HepG2 (cell line): Measurements from ENCODE around the gene PSME3IP1. TPM values are rescaled to one million over a fixed set of nuclear protein-coding genes. Genes with fewer than 3 reads are reported as not detected.
A peak's percentile ranks its signal among the peaks of the same experiment; 100 is the strongest.

ENCODE experiments used
- FLYWCH1 ChIP-seq: sonication (generic); formaldehyde crosslinking; IDR thresholded peaks from 2 replicates; pipeline ENCODE4 v1.8.1; 2023; ENCODE audit warnings: mild to moderate bottlenecking, missing genetic modification reagents
- GZF1 ChIP-seq: sonication (generic); formaldehyde crosslinking; IDR thresholded peaks from 2 replicates; pipeline ENCODE4 v1.5.1; 2020; ENCODE audit warnings: mild to moderate bottlenecking, missing genetic modification reagents
- HNRNPK ChIP-seq: fragments of 200-400 bp; formaldehyde crosslinking; IDR thresholded peaks from 2 replicates; pipeline ENCODE4 v1.6.1; 2018; ENCODE audit warnings: low read length, low read depth, moderate library complexity, mild to moderate bottlenecking; ENCODE audit not compliant: poor library complexity, severe bottlenecking
- MIER2 ChIP-seq: IDR thresholded peaks from 2 replicates; pipeline ENCODE4 v1.6.1; 2016; ENCODE audit warnings: missing biosample characterization, missing genetic modification reagents
- MYNN ChIP-seq: sonication (generic); formaldehyde crosslinking; IDR thresholded peaks from 2 replicates; pipeline ENCODE4 v1.4.0; 2020; ENCODE audit warnings: mild to moderate bottlenecking, low read depth, missing genetic modification reagents
- NAIF1 ChIP-seq: sonication (generic); formaldehyde crosslinking; IDR thresholded peaks from 2 replicates; pipeline ENCODE4 v1.5.0; 2020; ENCODE audit warnings: mild to moderate bottlenecking, missing genetic modification reagents, borderline replicate concordance
- NKX3-1 ChIP-seq: sonication (generic); formaldehyde crosslinking; IDR thresholded peaks from 2 replicates; pipeline ENCODE4 v1.5.0; 2020; ENCODE audit warnings: missing genetic modification reagents
- SMARCC2 ChIP-seq: fragments of 450-650 bp; IDR thresholded peaks from 2 replicates; pipeline ENCODE4 v1.6.1; 2017; ENCODE audit warnings: antibody characterized with exemption, mild to moderate bottlenecking
- SMYD3 ChIP-seq: sonication (generic); formaldehyde crosslinking; IDR thresholded peaks from 2 replicates; pipeline ENCODE4 v1.8.1; 2023; ENCODE audit warnings: mild to moderate bottlenecking, missing genetic modification reagents
- TAF15 ChIP-seq: fragments of 200-400 bp; formaldehyde crosslinking; IDR thresholded peaks from one replicate; pipeline ENCODE4 v1.6.1; 2018; ENCODE audit warnings: mild to moderate bottlenecking, low read depth, low read length; ENCODE audit not compliant: poor library complexity, severe bottlenecking
- TMF1 ChIP-seq: sonication (generic); formaldehyde crosslinking; IDR thresholded peaks from 2 replicates; pipeline ENCODE4 v1.8.1; 2022; ENCODE audit warnings: low read depth, missing genetic modification reagents
- ZNF660 ChIP-seq: sonication (generic); formaldehyde crosslinking; IDR thresholded peaks from 2 replicates; pipeline ENCODE4 v1.5.1; 2020; ENCODE audit warnings: mild to moderate bottlenecking, low read depth, missing genetic modification reagents, borderline replicate concordance
- ZNF678 ChIP-seq: sonication (generic); formaldehyde crosslinking; IDR thresholded peaks from 2 replicates; pipeline ENCODE4 v1.4.0; 2020; ENCODE audit warnings: mild to moderate bottlenecking, missing genetic modification reagents
- ZNF75D ChIP-seq: sonication (generic); formaldehyde crosslinking; IDR thresholded peaks from 2 replicates; pipeline ENCODE4 v1.8.1; 2023; ENCODE audit warnings: missing genetic modification reagents, mild to moderate bottlenecking, borderline replicate concordance
- ZNF83 ChIP-seq: sonication (generic); formaldehyde crosslinking; IDR thresholded peaks from 2 replicates; pipeline ENCODE4 v1.4.0; 2020; ENCODE audit warnings: missing genetic modification reagents, mild to moderate bottlenecking, borderline replicate concordance
- ZNF841 ChIP-seq: sonication (generic); formaldehyde crosslinking; IDR thresholded peaks from 2 replicates; pipeline ENCODE4 v1.8.1; 2023; ENCODE audit warnings: missing genetic modification reagents, borderline replicate concordance
- ZNF878 ChIP-seq: sonication (generic); formaldehyde crosslinking; IDR thresholded peaks from 2 replicates; pipeline ENCODE4 v1.8.1; 2023; ENCODE audit warnings: mild to moderate bottlenecking, missing genetic modification reagents, moderate library complexity
- ZSCAN21 ChIP-seq: sonication (generic); formaldehyde crosslinking; IDR thresholded peaks from 2 replicates; pipeline ENCODE4 v1.8.0; 2022; ENCODE audit warnings: mild to moderate bottlenecking, missing genetic modification reagents, moderate library complexity, borderline replicate concordance
- polyA plus RNA-seq, 8 experiments: library from polyadenylated mRNA; depleted of rRNA in 3 of 8; stranded (reverse) in 7 of 8; unstranded in 1 of 8; fragments of >200 nt; fragmentation: Illumina TruSeq in 4 of 8; extraction: Trizol in 4 of 8; gene quantifications; 2 replicates each; pipeline versions ENCODE4 v1.2.1 to v1.2.3, GENCODE V29; 2011 to 2016; ENCODE audit warnings: low read depth in 4 of 8, missing spikeins in 1 of 8, mixed read lengths in 1 of 8; ENCODE audit not compliant: insufficient read depth in 1 of 8
- total RNA-seq, 5 experiments: library from RNA; depleted of rRNA; stranded (reverse); fragments of >200 nt; fragmentation: Illumina TruSeq; extraction: Trizol; gene quantifications; 2 replicates each; pipeline ENCODE4 v1.2.3, GENCODE V29; 2016; ENCODE audit warnings: low read depth in 1 of 5
- TF ChIP-seq, protein P1 (sequence below): sonication (generic); formaldehyde crosslinking; IDR thresholded peaks from 2 replicates; pipeline ENCODE4 v1.9.0; 2021; ENCODE audit warnings: missing genetic modification reagents, borderline replicate concordance
- TF ChIP-seq, protein P2 (sequence below): sonication (generic); formaldehyde crosslinking; IDR thresholded peaks from 2 replicates; pipeline ENCODE4 v1.4.0; 2020; ENCODE audit warnings: mild to moderate bottlenecking, missing genetic modification reagents

The PSME3IP1 gene
- total and polyA plus RNA-seq, 2 of the 13 experiments (the other 11 are each of a cell fraction or from before 2014, with no cell fraction given) = 90.8 to 99.8 TPM

DNA sequence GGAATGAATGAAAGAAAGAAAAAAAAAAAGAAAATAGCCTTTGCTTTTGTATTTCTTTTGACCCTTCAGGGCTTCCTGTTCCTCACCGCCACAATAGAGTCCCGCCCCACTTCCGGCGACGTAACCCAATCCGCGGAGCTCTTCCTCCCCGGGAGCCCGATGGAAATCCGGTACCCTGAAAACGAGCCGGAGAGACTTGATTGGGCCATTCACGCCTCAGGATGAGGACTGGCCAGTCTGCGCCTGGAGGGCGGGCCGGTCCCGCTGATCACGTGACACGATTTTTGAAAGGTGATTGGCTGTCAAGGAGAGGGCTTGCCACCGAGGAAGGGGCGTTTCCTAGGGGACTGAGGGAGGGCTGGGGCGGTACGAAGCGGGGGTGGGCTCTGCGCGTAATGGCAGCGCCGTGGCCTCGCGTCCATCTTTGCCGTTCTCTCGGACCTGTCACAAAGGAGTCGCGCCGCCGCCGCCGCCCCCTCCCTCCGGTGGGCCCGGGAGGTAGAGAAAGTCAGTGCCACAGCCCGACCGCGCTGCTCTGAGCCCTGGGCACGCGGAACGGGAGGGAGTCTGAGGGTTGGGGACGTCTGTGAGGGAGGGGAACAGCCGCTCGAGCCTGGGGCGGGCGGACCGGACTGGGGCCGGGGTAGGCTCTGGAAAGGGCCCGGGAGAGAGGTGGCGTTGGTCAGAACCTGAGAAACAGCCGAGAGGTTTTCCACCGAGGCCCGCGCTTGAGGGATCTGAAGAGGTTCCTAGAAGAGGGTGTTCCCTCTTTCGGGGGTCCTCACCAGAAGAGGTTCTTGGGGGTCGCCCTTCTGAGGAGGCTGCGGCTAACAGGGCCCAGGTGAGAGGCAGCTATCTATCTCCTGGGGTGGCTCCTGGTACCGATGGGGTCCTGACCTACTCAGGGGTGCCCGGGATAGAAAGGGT, at the start of gene PSME3IP1, which contains the start of gene RSPRY1 (continued):
- TF ChIP-seq, protein P1, sequence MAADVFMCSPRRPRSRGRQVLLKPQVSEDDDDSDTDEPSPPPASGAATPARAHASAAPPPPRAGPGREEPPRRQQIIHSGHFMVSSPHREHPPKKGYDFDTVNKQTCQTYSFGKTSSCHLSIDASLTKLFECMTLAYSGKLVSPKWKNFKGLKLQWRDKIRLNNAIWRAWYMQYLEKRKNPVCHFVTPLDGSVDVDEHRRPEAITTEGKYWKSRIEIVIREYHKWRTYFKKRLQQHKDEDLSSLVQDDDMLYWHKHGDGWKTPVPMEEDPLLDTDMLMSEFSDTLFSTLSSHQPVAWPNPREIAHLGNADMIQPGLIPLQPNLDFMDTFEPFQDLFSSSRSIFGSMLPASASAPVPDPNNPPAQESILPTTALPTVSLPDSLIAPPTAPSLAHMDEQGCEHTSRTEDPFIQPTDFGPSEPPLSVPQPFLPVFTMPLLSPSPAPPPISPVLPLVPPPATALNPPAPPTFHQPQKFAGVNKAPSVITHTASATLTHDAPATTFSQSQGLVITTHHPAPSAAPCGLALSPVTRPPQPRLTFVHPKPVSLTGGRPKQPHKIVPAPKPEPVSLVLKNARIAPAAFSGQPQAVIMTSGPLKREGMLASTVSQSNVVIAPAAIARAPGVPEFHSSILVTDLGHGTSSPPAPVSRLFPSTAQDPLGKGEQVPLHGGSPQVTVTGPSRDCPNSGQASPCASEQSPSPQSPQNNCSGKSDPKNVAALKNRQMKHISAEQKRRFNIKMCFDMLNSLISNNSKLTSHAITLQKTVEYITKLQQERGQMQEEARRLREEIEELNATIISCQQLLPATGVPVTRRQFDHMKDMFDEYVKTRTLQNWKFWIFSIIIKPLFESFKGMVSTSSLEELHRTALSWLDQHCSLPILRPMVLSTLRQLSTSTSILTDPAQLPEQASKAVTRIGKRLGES (CRISPR knock-in tag) = no peak
- TF ChIP-seq ZNF75D (CRISPR knock-in tag) (no peak), NAIF1 (CRISPR knock-in tag) (no peak), ZSCAN21 (CRISPR knock-in tag) (peak; percentile 60; the same call in 1 of the 2 replicates), MYNN (CRISPR knock-in tag) (no peak; the same call in 1 of the 2 replicates), TAF15 (no peak), SMYD3 (CRISPR knock-in tag) (no peak; the same call in 1 of the 2 replicates), ZNF878 (CRISPR knock-in tag) (peak; percentile 60; the same call in 1 of the 2 replicates), SMARCC2 (no peak), ZNF841 (CRISPR knock-in tag) (no peak), MIER2 (CRISPR knock-in tag) (no peak), TMF1 (CRISPR knock-in tag) (no peak), GZF1 (CRISPR knock-in tag) (peak; percentile 57; the same call in 1 of the 2 replicates), NKX3-1 (CRISPR knock-in tag) (0 out of 2 replicates have a peak, but pooled peaks have one; percentile 1), ZNF83 (peak; percentile 78; the same call in 1 of the 2 replicates), FLYWCH1 (CRISPR knock-in tag) (no peak), ZNF660 (CRISPR knock-in tag) (no peak), HNRNPK (peak; percentile 81), ZNF678 (CRISPR knock-in tag) (peak; percentile 85)
- TF ChIP-seq, protein P2, sequence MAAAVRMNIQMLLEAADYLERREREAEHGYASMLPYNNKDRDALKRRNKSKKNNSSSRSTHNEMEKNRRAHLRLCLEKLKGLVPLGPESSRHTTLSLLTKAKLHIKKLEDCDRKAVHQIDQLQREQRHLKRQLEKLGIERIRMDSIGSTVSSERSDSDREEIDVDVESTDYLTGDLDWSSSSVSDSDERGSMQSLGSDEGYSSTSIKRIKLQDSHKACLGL (CRISPR knock-in tag) = peak; percentile 56; the same call in 1 of the 2 replicates
